GM20431 (cell line): ENCODE data around the gene CNTNAP2.

Source experiments
- in situ Hi-C: fragments of 300-500 bp; cut with MseI, MboI; formaldehyde crosslinking; loops from one replicate; pipeline ENCODE4 v1.15.0; 2020; ENCODE audit warnings: low sequenced_read_pairs; ENCODE audit not compliant: unreplicated experiment

Gene CNTNAP2

GRCh38 chr7:148468700-148469098, 2352.1 kb downstream of the CNTNAP2 start:
- in situ Hi-C loops, result no loop called here
